ENCODE data around the gene SIRT4. TPM values are rescaled to one million over a fixed set of nuclear protein-coding genes. Genes with fewer than 3 reads are reported as not detected.

Gene SIRT4
- polyA plus RNA-seq, 1 of the 3 experiments (the other 2 are of a cell fraction): 1.1 TPM

GRCh38 chr12:120346031-120346430, 43.9 kb downstream of the SIRT4 start:
- H3K9me3 ChIP-seq: no peaks in the 10 kb centered on the region
- no peaks in the 10 kb centered on the region for H4K20me1 ChIP-seq (ENCODE audit: insufficient read depth)
- H3K27me3 ChIP-seq (ENCODE audit: insufficient read depth): no peaks in the 10 kb centered on the region
- H3F3A ChIP-seq (replicated peaks; ENCODE audit: insufficient read depth): no peaks in the 10 kb centered on the region
- H3K36me3 ChIP-seq (replicated peaks in 1 of 2; ENCODE audit: control insufficient read depth in 1 of 2, insufficient read depth in 2 of 2, low read length in 1 of 2): no peaks in the 10 kb centered on the region
- H2AFZ ChIP-seq (ENCODE audit: low read depth): no peak overlapping the region
- CTCF ChIA-PET: interaction anchor here (1.0 kb wide), 1 partner anchor 11 kb away, joined by 5 read pairs; no protein-coding TSS in a partner anchor
- H3K9ac ChIP-seq: no peak overlapping the region
- H3K9me2 ChIP-seq: no peaks in the 10 kb centered on the region
- no peak overlapping the region for H3K27ac ChIP-seq (ENCODE audit: low read depth in 2 of 2, low read length in 1 of 2)
- POLR2A ChIA-PET: no interaction called here
- no peak for DNase-seq
- H3K4me2 ChIP-seq: no peak overlapping the region
- H3K4me1 ChIP-seq (ENCODE audit: control insufficient read depth in 1 of 2, insufficient read depth in 2 of 2, low read depth in 1 of 2, low read length in 1 of 2): no peaks in the 10 kb centered on the region
- H3K79me2 ChIP-seq (ENCODE audit: insufficient read depth): no peaks in the 10 kb centered on the region
- TF ChIP-seq, protein P1, sequence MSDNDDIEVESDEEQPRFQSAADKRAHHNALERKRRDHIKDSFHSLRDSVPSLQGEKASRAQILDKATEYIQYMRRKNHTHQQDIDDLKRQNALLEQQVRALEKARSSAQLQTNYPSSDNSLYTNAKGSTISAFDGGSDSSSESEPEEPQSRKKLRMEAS (IDR thresholded peaks at IDR 0.05; ENCODE audit: low read depth): no peak
- TF ChIP-seq TAF1 (IDR thresholded peaks at IDR 0.05; ENCODE audit: borderline replicate concordance, low read depth, low read length) (no peak), PBX3 (IDR thresholded peaks at IDR 0.05) (no peak), RAD21 (IDR thresholded peaks at IDR 0.05; ENCODE audit: low read length) (no peak), TEAD4 (IDR thresholded peaks at IDR 0.05; ENCODE audit: borderline replicate concordance, insufficient read depth) (no peak), RCOR1 (IDR thresholded peaks at IDR 0.05; ENCODE audit: low read length) (no peak), CHD2 (IDR thresholded peaks at IDR 0.05; ENCODE audit: low read length, partially characterized antibody) (no peak), EZH2phosphoT487 (IDR thresholded peaks at IDR 0.05; ENCODE audit: borderline replicate concordance, low read depth) (no peak), MXI1 (IDR thresholded peaks at IDR 0.05; ENCODE audit: low read depth, low read length) (no peak), YY1 (IDR thresholded peaks at IDR 0.05; ENCODE audit: low read depth) (no peak), SMC3 (IDR thresholded peaks at IDR 0.05; ENCODE audit: low read depth, low read length) (no peak), ELF1 (IDR thresholded peaks at IDR 0.05) (no peak), GATA2 (CRISPR knock-in tag; IDR thresholded peaks at IDR 0.05) (no peak), FOXJ3 (CRISPR knock-in tag; IDR thresholded peaks at IDR 0.05) (no peak), ZBTB33 (IDR thresholded peaks at IDR 0.05; ENCODE audit: borderline replicate concordance, low read depth) (no peak), RXRA (IDR thresholded peaks at IDR 0.05; ENCODE audit: borderline replicate concordance, low read depth) (no peak), IRF3 (IDR thresholded peaks at IDR 0.05; ENCODE audit: low read depth, low read length) (no peak)
- TF ChIP-seq, protein P2, sequence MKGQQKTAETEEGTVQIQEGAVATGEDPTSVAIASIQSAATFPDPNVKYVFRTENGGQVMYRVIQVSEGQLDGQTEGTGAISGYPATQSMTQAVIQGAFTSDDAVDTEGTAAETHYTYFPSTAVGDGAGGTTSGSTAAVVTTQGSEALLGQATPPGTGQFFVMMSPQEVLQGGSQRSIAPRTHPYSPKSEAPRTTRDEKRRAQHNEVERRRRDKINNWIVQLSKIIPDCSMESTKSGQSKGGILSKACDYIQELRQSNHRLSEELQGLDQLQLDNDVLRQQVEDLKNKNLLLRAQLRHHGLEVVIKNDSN (IDR thresholded peaks at IDR 0.05; ENCODE audit: borderline replicate concordance, low read depth): no peak
- 89% methylated on average over 11 of the region's 15 CpGs for WGBS (ENCODE audit: low lambda C conversion rate)
- H3K4me3 ChIP-seq (ENCODE audit: low read depth in 2 of 2, low read length in 1 of 2): no peak overlapping the region

Data from SK-N-SH (cell line).